A204.1 (cell line): ENCODE results near the gene SH3RF3.

ENCODE experiments used
- FAIRE-seq: peaks from 2 replicates; lab custom pipeline; 2012; peaks lifted over from hg19 to GRCh38; lab: Jason Lieb, UNC

The SH3RF3 gene

GRCh38 chr2:109243526-109244303 is 114.7 kb downstream of the SH3RF3 start:
- FAIRE-seq: no peak

- FAIRE-seq: no peak
These were observed 115.2 kb downstream of the SH3RF3 start for GRCh38 chr2:109244304-109244582.

- no peak for FAIRE-seq
These were observed 115.9 kb downstream of the SH3RF3 start for GRCh38 chr2:109244750-109245382.

DNA sequence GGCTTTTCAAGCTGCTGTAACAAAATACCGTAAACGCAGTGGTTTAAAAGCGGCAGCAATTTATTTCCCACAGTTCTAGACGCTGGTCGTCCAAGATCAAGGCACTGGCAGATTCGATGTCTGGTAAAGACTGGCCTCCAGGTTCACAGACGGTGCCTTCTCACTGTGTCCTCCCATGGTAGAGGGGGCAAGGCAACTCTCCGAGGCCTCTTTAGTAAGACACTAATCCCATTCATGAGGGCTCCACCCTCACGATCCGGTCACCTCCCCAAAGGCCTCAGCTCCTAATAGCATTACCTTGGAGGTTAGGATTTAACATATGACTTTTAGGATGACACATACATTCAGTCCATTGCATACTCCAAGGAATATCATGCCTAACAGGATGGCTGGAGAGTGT is 117.2 kb downstream of the SH3RF3 start:
- no peak for FAIRE-seq

- no peak for FAIRE-seq
These were observed 117.6 kb downstream of the SH3RF3 start for GRCh38 chr2:109246616-109247015.

GRCh38 chr2:109247340-109247739 is 118.3 kb downstream of the SH3RF3 start:
- FAIRE-seq: no peak

GRCh38 chr2:109247812-109248211 is 118.8 kb downstream of the SH3RF3 start:
- FAIRE-seq: no peak

GRCh38 chr2:109248590-109248989 is 119.6 kb downstream of the SH3RF3 start:
- no peak for FAIRE-seq

DNA sequence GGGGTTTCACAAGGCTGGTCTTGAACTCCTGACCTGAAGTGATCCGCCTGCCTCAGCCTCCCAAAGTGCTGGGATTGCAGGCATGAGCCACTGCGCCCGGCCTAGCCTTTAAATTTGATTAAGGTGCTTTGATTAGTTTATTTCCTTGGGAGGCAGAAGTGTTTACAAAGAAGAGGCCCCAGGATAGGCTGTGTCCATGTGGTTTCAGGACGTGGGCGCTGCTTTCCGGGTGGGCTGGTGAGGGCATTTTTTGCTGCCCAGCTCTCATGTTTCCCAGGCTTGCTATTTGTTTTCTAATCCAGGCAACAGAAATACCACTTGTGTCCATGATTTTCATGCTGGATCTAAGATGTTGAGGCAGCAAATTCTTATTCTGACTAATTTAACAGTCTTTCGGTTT is 124.2 kb downstream of the SH3RF3 start:
- FAIRE-seq: no peak

- no peak for FAIRE-seq
These were observed 125.3 kb downstream of the SH3RF3 start for GRCh38 chr2:109254174-109254904.

- no peak for FAIRE-seq
These were observed 126.6 kb downstream of the SH3RF3 start for GRCh38 chr2:109255654-109256053.

- no peak for FAIRE-seq
These were observed 127.1 kb downstream of the SH3RF3 start for GRCh38 chr2:109256111-109256510.

GRCh38 chr2:109256921-109257320 is 127.9 kb downstream of the SH3RF3 start:
- no peak for FAIRE-seq

DNA sequence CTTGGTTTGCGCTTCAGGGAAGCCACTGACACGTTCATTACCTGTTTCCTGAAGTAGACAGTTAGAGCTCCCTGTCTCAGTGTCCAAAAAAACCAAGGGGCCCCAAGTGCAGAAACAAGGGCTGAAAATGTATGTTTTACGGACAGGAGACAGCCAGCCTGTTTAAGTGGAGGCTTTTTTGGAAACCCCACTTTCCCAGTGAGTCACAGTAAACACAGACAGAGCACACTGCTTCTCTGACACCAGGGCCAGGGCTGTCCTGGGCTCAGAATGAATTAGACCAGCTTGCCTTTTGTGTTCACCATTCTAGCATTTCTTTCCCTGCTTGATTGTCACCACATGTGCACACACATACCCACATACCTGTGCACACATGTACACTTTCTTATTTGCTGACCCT is 128.6 kb downstream of the SH3RF3 start:
- no peak for FAIRE-seq

DNA sequence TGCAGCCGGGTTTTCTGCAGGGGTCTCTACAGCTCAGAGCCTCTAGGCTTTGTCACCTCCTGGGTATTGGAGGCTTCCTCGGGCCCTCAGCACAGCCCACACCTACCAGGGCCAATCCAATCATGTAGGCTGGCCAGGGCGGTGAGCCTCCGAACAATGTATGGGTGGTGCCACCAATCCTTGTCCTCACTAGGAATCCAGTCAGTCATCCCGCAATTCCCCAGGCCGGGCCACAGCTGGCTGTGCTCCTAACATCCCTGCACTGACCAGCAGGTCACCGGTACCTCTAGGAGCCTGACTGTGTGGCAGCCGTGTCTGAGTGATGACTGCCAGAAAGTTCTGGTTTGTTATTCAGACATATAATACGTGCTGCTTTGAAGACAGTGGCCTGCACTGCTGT is 129.4 kb downstream of the SH3RF3 start:
- FAIRE-seq: no peak

DNA sequence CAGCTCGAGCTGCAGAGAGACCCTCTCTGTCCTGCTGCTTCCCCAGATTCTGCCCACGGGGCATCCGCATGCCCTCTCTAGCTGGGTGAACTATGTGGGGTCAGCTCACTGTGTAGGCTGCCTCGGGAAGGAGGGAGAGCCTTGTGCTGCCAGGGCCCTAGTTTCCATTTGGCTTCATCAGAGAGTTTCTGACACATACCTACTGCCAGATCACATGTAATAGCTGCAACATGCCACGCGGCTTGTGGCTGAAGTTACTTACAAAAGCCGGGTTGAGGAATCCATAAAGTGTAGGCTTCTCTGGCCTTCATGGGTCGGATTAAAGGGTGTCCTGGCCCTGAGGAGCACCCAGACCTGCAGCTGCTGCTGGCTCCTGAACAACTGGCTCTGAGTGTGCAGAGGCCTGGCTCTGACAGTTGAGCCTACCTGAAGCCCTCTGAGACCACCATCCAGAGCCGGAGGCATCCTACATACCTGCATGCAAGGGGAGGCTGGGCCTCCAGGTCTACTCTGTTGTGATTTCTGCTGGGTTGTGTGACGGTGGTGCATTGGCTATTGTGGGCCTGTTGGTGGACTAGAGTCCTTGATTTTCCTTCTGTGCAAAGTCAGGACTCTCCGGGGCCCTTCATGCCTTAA is 130.0 kb downstream of the SH3RF3 start:
- FAIRE-seq: no peak

GRCh38 chr2:109259671-109260070 is 130.7 kb downstream of the SH3RF3 start:
- no peak for FAIRE-seq

- no peak for FAIRE-seq
These were observed 131.3 kb downstream of the SH3RF3 start for GRCh38 chr2:109260116-109260855.

GRCh38 chr2:109260886-109261700 is 132.1 kb downstream of the SH3RF3 start:
- FAIRE-seq: no peak

DNA sequence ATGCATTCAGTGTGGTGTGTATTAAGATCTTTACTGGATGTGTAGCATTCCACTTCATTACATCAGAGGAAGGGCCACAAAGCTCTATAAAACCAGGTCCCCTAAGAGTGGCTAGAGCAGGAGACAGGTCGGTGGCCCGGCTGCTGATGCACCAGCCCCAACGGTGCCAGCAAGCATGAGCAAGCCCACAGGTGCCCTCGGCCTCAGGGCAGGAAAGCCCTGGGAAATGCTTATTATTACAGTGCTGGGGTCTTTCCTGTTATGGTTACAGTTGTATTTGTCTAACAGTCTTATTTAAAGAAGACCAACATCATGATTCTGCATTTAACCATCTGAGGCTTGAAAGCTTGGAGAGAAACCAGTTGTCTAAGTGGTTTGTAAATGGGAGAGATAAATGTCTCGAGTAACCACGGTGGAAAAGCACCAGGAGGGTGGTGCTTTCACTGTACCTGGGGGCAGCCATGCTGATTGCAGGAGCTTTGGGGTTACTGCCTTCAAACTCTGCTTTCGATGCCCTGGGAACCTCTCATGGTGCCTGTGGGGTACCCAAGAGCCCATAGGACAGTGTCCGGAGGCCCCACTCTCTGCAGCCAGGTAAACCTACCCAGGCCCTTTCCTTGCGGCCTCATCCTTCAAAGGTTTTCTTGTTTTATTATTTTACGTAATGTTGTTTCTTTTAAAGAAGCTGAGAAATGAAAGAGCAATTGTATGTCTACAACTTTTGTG is 133.1 kb downstream of the SH3RF3 start:
- FAIRE-seq: no peak
